NT2/D1 (cell line): ENCODE results near the gene LACC1.

Experiments
- DNase-seq: peaks from one replicate; pipeline ENCODE4 v3.0.0-alpha.2; 2011; ENCODE audit warnings: low read depth, low spot score
- H3K27me3 ChIP-seq: 2 replicates; pipeline ENCODE4 v1.6.0; 2011; ENCODE audit warnings: mild to moderate bottlenecking; ENCODE audit not compliant: insufficient read length, insufficient read depth
- H3K36me3 ChIP-seq: 2 replicates; pipeline ENCODE4 v1.6.1; 2011; ENCODE audit warnings: mild to moderate bottlenecking, low read length, mixed read lengths; ENCODE audit not compliant: insufficient read depth, insufficient read length
- H3K4me1 ChIP-seq: 2 replicates; pipeline ENCODE4 v1.5.1; 2011; ENCODE audit not compliant: insufficient read depth, insufficient read length
- H3K4me3 ChIP-seq: 2 replicates; pipeline ENCODE4 v1.5.1; 2011; ENCODE audit warnings: low read depth; ENCODE audit not compliant: insufficient read length
- H3K9ac ChIP-seq: 2 replicates; pipeline ENCODE4 v1.6.0; 2011; ENCODE audit warnings: low read depth; ENCODE audit not compliant: insufficient read length
- H3K9me3 ChIP-seq: 2 replicates; pipeline ENCODE4 v1.5.1; 2011; ENCODE audit warnings: mild to moderate bottlenecking, low read length; ENCODE audit not compliant: insufficient read depth
- SUZ12 ChIP-seq: IDR thresholded peaks from 2 replicates; pipeline ENCODE4 v1.6.1; 2011; ENCODE audit not compliant: insufficient read length, insufficient read depth; ENCODE audit errors: extremely low read depth
- YY1 ChIP-seq: IDR thresholded peaks from 2 replicates; pipeline ENCODE4 v1.6.1; 2011; ENCODE audit not compliant: insufficient read length, insufficient read depth
- ZNF274 ChIP-seq: IDR thresholded peaks from 2 replicates; pipeline ENCODE4 v1.6.1; 2011; ENCODE audit warnings: mild to moderate bottlenecking, low read depth, low read length

LACC1 gene

DNA sequence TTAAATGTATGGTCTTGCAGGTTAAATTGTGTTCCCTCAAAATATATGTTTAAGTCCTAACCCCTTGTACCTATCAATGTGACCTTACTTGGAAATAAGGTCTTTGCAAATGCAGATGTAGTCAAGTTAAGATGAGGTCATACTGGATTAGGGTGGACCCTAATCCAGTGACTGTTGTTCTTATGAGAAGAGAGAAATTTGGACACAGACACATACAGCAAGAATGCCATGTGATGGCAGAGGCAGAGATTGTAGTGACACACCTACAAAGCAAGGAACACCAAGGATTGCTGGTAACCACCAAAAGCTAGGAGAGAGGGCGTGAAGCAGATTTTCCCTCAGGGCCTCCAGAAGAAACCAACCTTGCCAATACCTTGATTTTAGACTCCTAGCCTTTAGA is 50.2 kb downstream of the LACC1 start:
- Histone ChIP-seq H3K4me1 (no peaks in the 10 kb centered on the region), H3K9ac (no peak overlapping the region), H3K9me3 (no peaks in the 10 kb centered on the region), H3K4me3 (no peak overlapping the region), H3K36me3 (no peaks in the 10 kb centered on the region), H3K27me3 (no peaks in the 10 kb centered on the region)
- no peak for DNase-seq
- no peak for TF ChIP-seq YY1
- TF ChIP-seq ZNF274: no peak
- TF ChIP-seq SUZ12: no peak

DNA sequence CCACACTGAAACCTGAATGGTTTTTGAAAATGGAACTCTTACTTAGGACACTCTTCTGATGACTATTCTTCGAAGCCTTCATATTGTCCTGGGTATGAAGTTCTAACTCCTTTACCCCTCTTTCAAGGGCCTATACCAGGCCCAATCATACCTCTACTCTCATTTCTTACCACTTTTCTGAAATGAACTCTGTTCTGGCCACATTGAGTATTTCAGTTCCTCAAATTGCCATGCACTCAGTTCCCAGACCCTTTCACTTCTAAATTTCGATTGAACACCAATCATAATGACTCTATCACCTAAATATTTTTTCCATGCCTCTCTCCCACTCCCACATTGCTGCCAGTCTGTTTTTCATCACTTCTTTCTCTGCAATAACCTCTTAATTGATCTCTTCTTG is 53.7 kb downstream of the LACC1 start:
- TF ChIP-seq SUZ12: no peak
- TF ChIP-seq ZNF274: no peak
- no peak for TF ChIP-seq YY1
- H3K36me3 ChIP-seq: no peaks in the 10 kb centered on the region
- no peaks in the 10 kb centered on the region for H3K9me3 ChIP-seq
- no peak for DNase-seq
- H3K4me3 ChIP-seq: no peak overlapping the region
- H3K9ac ChIP-seq: no peak overlapping the region
- no peaks in the 10 kb centered on the region for H3K27me3 ChIP-seq
- no peaks in the 10 kb centered on the region for H3K4me1 ChIP-seq

DNA sequence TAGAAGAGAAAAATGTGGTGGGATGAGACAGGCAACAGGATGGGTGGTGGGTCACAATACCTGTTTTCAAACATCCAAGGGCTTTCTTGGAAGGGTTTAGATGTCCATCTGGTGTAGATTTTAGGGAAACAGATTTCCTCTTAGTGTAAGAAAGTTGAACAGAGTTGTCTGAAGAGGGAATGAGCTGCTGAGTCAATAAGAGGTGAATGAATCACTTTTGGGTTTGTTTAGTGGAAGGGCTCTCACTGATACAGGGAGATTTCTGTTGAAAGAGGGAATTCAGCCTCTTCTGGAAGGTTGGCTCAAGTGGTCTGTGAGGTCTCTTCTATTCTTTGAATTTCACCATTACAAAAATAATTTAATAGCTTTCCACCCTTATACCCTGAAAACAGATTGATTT is 54.6 kb downstream of the LACC1 start:
- no peaks in the 10 kb centered on the region for H3K4me1 ChIP-seq
- DNase-seq: no peak

DNA sequence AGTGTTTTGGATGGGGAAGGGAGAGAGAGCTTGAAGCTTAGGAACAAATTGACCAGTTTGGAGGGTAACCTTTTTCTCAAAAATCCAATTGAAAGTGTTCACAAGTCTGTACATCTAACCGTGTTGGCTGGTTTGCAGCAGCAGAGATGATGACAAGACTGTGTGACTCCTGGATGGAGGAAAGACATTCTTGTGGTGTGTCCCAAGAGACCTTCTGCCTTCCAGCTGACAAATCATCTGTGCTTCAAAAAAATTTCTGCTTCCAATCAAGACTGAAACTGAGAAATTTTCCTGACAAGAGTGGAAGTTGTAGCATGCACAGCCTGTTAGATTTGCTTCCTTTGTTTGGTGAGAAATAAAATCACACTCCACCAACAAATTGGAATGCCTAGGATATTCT is 56.2 kb downstream of the LACC1 start:
- no peak for TF ChIP-seq SUZ12
- no peak for TF ChIP-seq ZNF274
- TF ChIP-seq YY1: no peak
- Histone ChIP-seq H3K27me3 (no peaks in the 10 kb centered on the region), H3K4me3 (no peak overlapping the region), H3K36me3 (no peaks in the 10 kb centered on the region), H3K9me3 (no peaks in the 10 kb centered on the region), H3K4me1 (no peaks in the 10 kb centered on the region), H3K9ac (no peak overlapping the region)
- DNase-seq: no peak

More for the DNA sequence above, 54.6 kb downstream of the LACC1 start:
- H3K9ac ChIP-seq: no peak overlapping the region
- H3K27me3 ChIP-seq: no peaks in the 10 kb centered on the region
- no peaks in the 10 kb centered on the region for H3K9me3 ChIP-seq
- H3K36me3 ChIP-seq: no peaks in the 10 kb centered on the region
- TF ChIP-seq SUZ12: no peak
- TF ChIP-seq ZNF274: no peak
- no peak for TF ChIP-seq YY1
- H3K4me3 ChIP-seq: no peak overlapping the region

DNA sequence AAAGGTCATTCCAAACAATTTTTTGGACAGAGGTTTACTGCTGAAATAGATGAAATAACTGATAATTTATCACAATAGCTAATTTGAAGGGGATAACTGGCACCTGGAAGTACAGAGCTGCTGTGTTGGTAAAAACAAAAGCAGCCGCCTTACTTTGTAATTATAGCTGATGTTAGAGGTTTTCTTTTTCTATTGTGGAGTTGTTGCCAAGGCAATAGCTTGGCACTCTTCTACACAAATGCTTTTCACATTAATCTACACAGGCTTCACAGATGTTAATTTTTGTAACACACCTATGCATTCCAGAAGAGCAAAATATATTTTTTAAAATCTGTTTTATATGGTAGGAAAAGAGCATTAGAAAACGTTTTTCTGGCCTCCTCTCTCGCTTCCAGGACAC is 56.9 kb downstream of the LACC1 start:
- Histone ChIP-seq H3K4me1 (no peaks in the 10 kb centered on the region), H3K27me3 (no peaks in the 10 kb centered on the region), H3K36me3 (no peaks in the 10 kb centered on the region), H3K9ac (no peak overlapping the region), H3K9me3 (no peaks in the 10 kb centered on the region), H3K4me3 (no peak overlapping the region)
- no peak for DNase-seq
- no peak for TF ChIP-seq ZNF274
- no peak for TF ChIP-seq SUZ12
- no peak for TF ChIP-seq YY1

DNA sequence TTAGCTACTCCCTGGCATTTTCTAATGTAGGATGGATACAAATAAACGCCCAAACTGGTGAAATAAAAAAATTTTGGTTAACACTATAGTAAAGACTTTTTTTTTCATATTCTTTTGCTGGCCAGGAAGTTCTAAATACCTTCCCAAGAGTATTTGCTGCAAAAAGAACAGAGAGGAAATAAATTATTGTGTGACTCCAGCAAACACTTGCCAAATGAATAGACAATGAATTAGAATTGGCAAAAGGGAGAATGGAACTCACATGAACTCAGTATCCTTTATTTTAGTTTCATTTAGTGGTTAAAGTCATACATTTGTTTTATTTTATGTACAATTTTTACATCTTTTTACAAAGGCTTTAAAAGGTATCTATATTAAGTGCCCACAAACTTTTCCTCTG is 58.1 kb downstream of the LACC1 start:
- no peak overlapping the region for H3K9ac ChIP-seq
- DNase-seq: no peak
- TF ChIP-seq YY1 (no peak), SUZ12 (no peak), ZNF274 (no peak)
- no peaks in the 10 kb centered on the region for H3K36me3 ChIP-seq
- no peaks in the 10 kb centered on the region for H3K4me1 ChIP-seq
- no peak overlapping the region for H3K4me3 ChIP-seq
- no peaks in the 10 kb centered on the region for H3K9me3 ChIP-seq
- H3K27me3 ChIP-seq: no peaks in the 10 kb centered on the region

DNA sequence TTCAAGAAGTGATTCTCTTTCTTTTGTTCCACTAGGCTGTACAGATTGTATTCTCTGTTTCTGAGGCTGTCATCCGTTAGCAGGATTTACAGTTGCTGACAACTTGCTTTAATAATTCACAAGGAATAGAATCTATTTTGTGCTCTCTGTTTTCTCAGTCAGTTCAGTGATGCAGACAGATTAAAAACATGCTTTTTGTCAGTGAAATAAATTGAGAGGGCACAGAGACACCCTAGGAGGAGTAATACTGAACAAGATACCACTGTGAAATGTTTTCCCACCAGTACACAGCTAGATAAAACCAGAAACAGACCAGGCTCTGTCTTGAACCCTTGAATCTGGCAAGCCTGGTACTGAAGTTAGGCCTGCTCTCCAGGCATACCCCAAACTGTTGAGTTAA is 58.7 kb downstream of the LACC1 start:
- no peak for DNase-seq
- Histone ChIP-seq H3K27me3 (no peaks in the 10 kb centered on the region), H3K9me3 (no peaks in the 10 kb centered on the region), H3K36me3 (no peaks in the 10 kb centered on the region), H3K4me1 (no peaks in the 10 kb centered on the region), H3K9ac (no peak overlapping the region), H3K4me3 (no peak overlapping the region)
- TF ChIP-seq YY1: no peak
- TF ChIP-seq SUZ12: no peak
- TF ChIP-seq ZNF274: no peak

DNA sequence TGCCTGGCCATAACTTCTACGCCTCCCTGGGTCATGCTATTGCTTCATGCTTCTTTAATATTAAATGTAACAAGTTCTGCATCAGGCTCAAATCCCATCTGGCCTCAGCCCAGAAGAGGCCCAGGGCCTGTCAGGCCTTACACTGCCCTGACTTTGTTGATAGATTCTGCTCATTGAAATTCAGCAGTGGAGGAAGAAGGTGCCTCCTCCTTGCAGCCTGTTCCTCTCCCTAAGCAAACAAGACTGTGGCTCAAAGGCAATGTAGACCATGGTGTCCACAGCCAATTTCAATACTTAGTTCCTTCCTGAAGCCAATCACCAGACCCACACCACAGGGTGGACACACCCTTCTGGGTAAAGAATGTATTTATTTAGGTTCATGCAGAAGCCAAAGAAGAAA is 59.4 kb downstream of the LACC1 start:
- no peaks in the 10 kb centered on the region for H3K4me1 ChIP-seq
- no peak for DNase-seq
- no peak overlapping the region for H3K4me3 ChIP-seq
- no peaks in the 10 kb centered on the region for H3K27me3 ChIP-seq
- no peak for TF ChIP-seq YY1
- TF ChIP-seq ZNF274: no peak
- no peak for TF ChIP-seq SUZ12
- H3K36me3 ChIP-seq: no peaks in the 10 kb centered on the region
- no peak overlapping the region for H3K9ac ChIP-seq
- no peaks in the 10 kb centered on the region for H3K9me3 ChIP-seq
